OCI-LY3 (cell line): ENCODE measurements around the gene IFT43.

Experiments
- CTCF ChIP-seq: fragments of 200-600, 300-600 bp; sonication (generic); IDR thresholded peaks from 2 replicates; pipeline ENCODE4 v1.5.1; 2014; ENCODE audit warnings: antibody characterized with exemption, low read length, low read depth
- EZH2phosphoT487 ChIP-seq: fragments of 200-600 bp; shearing (Covaris generic); IDR thresholded peaks from 2 replicates; pipeline ENCODE4 v1.6.1; 2018; ENCODE audit warnings: antibody characterized with exemption, mixed run types, low read depth

GRCh38 chr14:75972801-75973421, 12.7 kb upstream of the IFT43 start:
- TF ChIP-seq CTCF (no peak), EZH2phosphoT487 (no peak)
